Fibroblast of lung (primary cell): ENCODE data around the gene IMP3. TPM values are rescaled to one million over a fixed set of nuclear protein-coding genes. Genes with fewer than 3 reads are reported as not detected.

Experiments
- DNase-seq, 2 donors: peaks; one replicate each; pipeline versions ENCODE4 v3.0.0 to v3.0.0-alpha.2; 2010; ENCODE audit warnings: low read depth in 2 of 2
- H2AFZ ChIP-seq: 2 replicates; pipeline ENCODE4 v1.5.1; 2012; ENCODE audit warnings: low read length, control low read depth, inconsistent platforms
- H3K27ac ChIP-seq: 2 replicates; pipeline ENCODE4 v1.5.1; 2011; ENCODE audit warnings: low read length, control low read depth; ENCODE audit not compliant: insufficient read depth
- H3K27me3 ChIP-seq: 2 replicates; pipeline ENCODE4 v1.5.1; 2011; ENCODE audit warnings: mild to moderate bottlenecking, low read length; ENCODE audit not compliant: control insufficient read depth, insufficient read depth
- H3K36me3 ChIP-seq: 2 replicates; pipeline ENCODE4 v1.5.1; 2011; ENCODE audit warnings: low read length; ENCODE audit not compliant: control insufficient read depth, insufficient read depth
- H3K4me1 ChIP-seq: 2 replicates; pipeline ENCODE4 v1.5.1; 2011; ENCODE audit warnings: low read length; ENCODE audit not compliant: control insufficient read depth, insufficient read depth; ENCODE audit errors: extremely low read depth
- H3K4me2 ChIP-seq: 2 replicates; pipeline ENCODE4 v1.5.1; 2011; ENCODE audit warnings: low read length, control low read depth; ENCODE audit not compliant: insufficient read depth; ENCODE audit errors: extremely low read depth
- H3K4me3 ChIP-seq, 4 experiments: fragments of 200-600 bp in 1 of 4; sonication (generic) in 1 of 4; replicated peaks in 1 of 4; 2 replicates each; pipeline ENCODE4 v1.5.1; 2011 to 2016; ENCODE audit warnings: low read length in 4 of 4, low read depth in 3 of 4, mild to moderate bottlenecking in 3 of 4, control low read depth in 2 of 4, inconsistent platforms in 1 of 4, mixed read lengths in 1 of 4; ENCODE audit not compliant: insufficient read depth in 1 of 4; ENCODE audit errors: control extremely low read depth in 1 of 4
- H3K79me2 ChIP-seq: 2 replicates; pipeline ENCODE4 v1.5.1; 2012; ENCODE audit warnings: mild to moderate bottlenecking, low read length, inconsistent platforms; ENCODE audit not compliant: control insufficient read depth, insufficient read depth
- H3K9ac ChIP-seq: 2 replicates; pipeline ENCODE4 v1.5.1; 2011; ENCODE audit warnings: mild to moderate bottlenecking, low read length, control low read depth; ENCODE audit not compliant: insufficient read depth
- H3K9me3 ChIP-seq: 2 replicates; pipeline ENCODE4 v1.5.1; 2012; ENCODE audit warnings: low read depth, low read length; ENCODE audit not compliant: control insufficient read depth, insufficient read depth
- H4K20me1 ChIP-seq: 2 replicates; pipeline ENCODE4 v1.5.1; 2011; ENCODE audit warnings: low read length; ENCODE audit not compliant: control insufficient read depth, insufficient read depth; ENCODE audit errors: extremely low read depth
- CTCF ChIP-seq, 2 donors: IDR thresholded peaks in 1 of 2; conservative IDR thresholded peaks in 1 of 2; 1 replicate in 1 of 2; 2 replicates in 1 of 2; pipeline ENCODE4 v1.5.1; 2011 to 2012; ENCODE audit warnings: low read length in 2 of 2, control low read depth in 1 of 2, inconsistent platforms in 1 of 2, low read depth in 1 of 2, mild to moderate bottlenecking in 1 of 2
- EZH2 ChIP-seq: IDR thresholded peaks from 2 replicates; pipeline ENCODE4 v1.5.1; 2012; ENCODE audit warnings: low read length, control low read depth, mild to moderate bottlenecking; ENCODE audit errors: missing control alignments
- polyA plus RNA-seq, 2 donors: library from polyadenylated mRNA; depleted of rRNA in 1 of 2; stranded (reverse) in 1 of 2; unstranded in 1 of 2; fragments of >200 nt; gene quantifications; 2 replicates each; pipeline ENCODE4 v1.2.1, GENCODE V29; 2011 to 2012; ENCODE audit warnings: missing spikeins in 1 of 2
- total RNA-seq: library from RNA; depleted of rRNA; stranded (reverse); fragments of >200 nt; gene quantifications from 2 replicates; pipeline ENCODE4 v1.2.1, GENCODE V29; 2014

Gene IMP3
- total and polyA plus RNA-seq, 2 donors (not counting 1 experiment from before 2014, with no cell fraction given) = 34.0 to 45.1 TPM

GRCh38 chr15:75651810-75652543 is 12.0 kb upstream of the IMP3 start:
- Histone ChIP-seq H3K4me2 (peak overlapping the region; percentile 89), H3K36me3 (peaks cover 19% of the 10 kb centered on the region), H3K4me1 (peaks cover 35% of the 10 kb centered on the region), H3K27me3 (no peaks in the 10 kb centered on the region), H3K9ac (no peak overlapping the region), H3K4me3 (peak overlapping the region; percentile 22 to 90 (median 40)), H2AFZ (no peak overlapping the region), H4K20me1 (no peaks in the 10 kb centered on the region), H3K79me2 (peaks cover 86% of the 10 kb centered on the region), H3K27ac (peak overlapping the region; percentile 66), H3K9me3 (no peaks in the 10 kb centered on the region)
- DNase-seq = no peak
- TF ChIP-seq EZH2 (no peak), CTCF (conservative IDR thresholded peaks at IDR 0.05 in 1 of 2, IDR thresholded peaks at IDR 0.05 in 1 of 2; ENCODE audit: low read depth in 1 of 2, low read length in 2 of 2) (no peak)

- Histone ChIP-seq H3K4me3 (peak overlapping the region; percentile 2 to 90 (median 40)), H3K27ac (peak overlapping the region; percentile 66), H2AFZ (no peak overlapping the region), H3K9ac (no peak overlapping the region), H3K27me3 (no peaks in the 10 kb centered on the region), H3K36me3 (peaks cover 12% of the 10 kb centered on the region), H4K20me1 (no peaks in the 10 kb centered on the region), H3K79me2 (peaks cover 85% of the 10 kb centered on the region), H3K4me2 (peak overlapping the region; percentile 89), H3K4me1 (peaks cover 39% of the 10 kb centered on the region), H3K9me3 (no peaks in the 10 kb centered on the region)
- peak; percentile 24 to 28 for DNase-seq
- TF ChIP-seq CTCF (conservative IDR thresholded peaks at IDR 0.05 in 1 of 2, IDR thresholded peaks at IDR 0.05 in 1 of 2; ENCODE audit: low read depth in 1 of 2, low read length in 2 of 2) = no peak
Measured at GRCh38 chr15:75650908-75651809, 11.1 kb upstream of the IMP3 start.

GRCh38 chr15:75649848-75650247 is 9.8 kb upstream of the IMP3 start:
- no peaks in the 10 kb centered on the region for H3K27me3 ChIP-seq
- no peak overlapping the region for H3K27ac ChIP-seq
- H3K36me3 ChIP-seq = peaks cover 12% of the 10 kb centered on the region
- H3K9me3 ChIP-seq = no peaks in the 10 kb centered on the region
- TF ChIP-seq EZH2 (no peak), CTCF (conservative IDR thresholded peaks at IDR 0.05 in 1 of 2, IDR thresholded peaks at IDR 0.05 in 1 of 2; ENCODE audit: low read depth in 1 of 2, low read length in 2 of 2) (no peak)
- H3K4me1 ChIP-seq = peaks cover 40% of the 10 kb centered on the region
- peak overlapping the region; percentile 89 for H3K4me2 ChIP-seq
- H4K20me1 ChIP-seq = no peaks in the 10 kb centered on the region
- H3K4me3 ChIP-seq = peak overlapping the region in 3 of 4 experiments; percentile 1 to 90 (median 79)
- H3K9ac ChIP-seq = no peak overlapping the region
- H3K79me2 ChIP-seq = peaks cover 75% of the 10 kb centered on the region
- no peak for DNase-seq
- H2AFZ ChIP-seq = no peak overlapping the region
